Measurements from ENCODE around the gene RHOT2. TPM values are rescaled to one million over a fixed set of nuclear protein-coding genes. Genes with fewer than 3 reads are reported as not detected.
A peak's percentile ranks its signal among the peaks of the same experiment; 100 is the strongest.

Gene RHOT2
- total and polyA plus RNA-seq, 2 of the 8 experiments (the other 6 are each of a cell fraction or from before 2014, with no cell fraction given) = 149 to 194 TPM

DNA sequence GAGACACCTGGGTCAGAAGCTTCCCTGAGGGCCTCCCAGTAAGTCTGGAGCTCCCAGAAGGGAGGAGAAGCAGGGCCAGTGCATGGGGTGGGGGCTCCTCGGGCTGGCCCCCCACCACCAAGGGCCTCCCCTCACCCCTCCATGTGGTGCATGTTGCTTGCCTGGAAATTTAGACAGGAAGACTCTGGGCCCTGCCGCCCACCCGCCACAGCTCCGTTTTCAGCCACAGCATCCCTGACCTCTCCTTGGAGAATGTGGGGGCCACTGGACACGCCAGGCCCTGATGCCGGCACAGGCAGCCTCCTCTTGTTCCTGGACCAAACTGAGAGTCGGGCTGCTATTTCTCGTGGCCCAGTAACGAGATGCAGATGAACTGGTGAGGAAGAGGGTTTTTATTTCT, 29.1 kb upstream of the RHOT2 start:
- Histone ChIP-seq H2BK15ac (ENCODE audit: low read length) (0 out of 2 replicates have a peak overlapping the region, but pooled peaks have one; percentile 46), H4K5ac (ENCODE audit: insufficient read length, low read depth, low read length) (peak overlapping the region; percentile 29), H3K4me1 (replicated peaks in 1 of 4; ENCODE audit: control insufficient read depth in 3 of 4, insufficient read depth in 4 of 4, low read length in 3 of 4) (peaks cover 0 to 36% (median 24%) of the 10 kb centered on the region in 4 experiments; a peak in 6 of 7 replicates), H3K4me3 (ENCODE audit: extremely low read depth in 1 of 4, insufficient read depth in 2 of 4, low read depth in 3 of 4, low read length in 4 of 4) (no peak overlapping the region), H3K56ac (replicated peaks; ENCODE audit: insufficient read length, low read depth, low read length) (no peak overlapping the region), H4K8ac (ENCODE audit: extremely low read depth, insufficient read depth, low read length) (no peak overlapping the region; the same call in 1 of the 2 replicates), H3K79me1 (ENCODE audit: low read depth, low read length) (no peaks in the 10 kb centered on the region; the same call in 1 of the 2 replicates), H3K36me3 (ENCODE audit: control insufficient read depth in 2 of 4, insufficient read depth in 4 of 4, low read length in 3 of 4) (peaks cover 0 to 6% (median 2%) of the 10 kb centered on the region in 4 experiments; a peak in 2 of 8 replicates), H3K27me3 (replicated peaks in 1 of 4; ENCODE audit: control insufficient read depth in 3 of 4, extremely low read depth in 1 of 4, insufficient read depth in 3 of 4, low read length in 3 of 4) (peaks cover 0 to 5% (median 1%) of the 10 kb centered on the region in 4 experiments; a peak in 2 of 7 replicates), H3K14ac (ENCODE audit: insufficient read length) (no peak overlapping the region), H3K4me2 (ENCODE audit: insufficient read depth in 1 of 2, low read depth in 2 of 2, low read length in 2 of 2) (peak overlapping the region in 1 of 2 experiments; percentile 62; a peak in 1 of 4 replicates), H2AK5ac (ENCODE audit: low read depth, low read length) (no peak overlapping the region), H2BK12ac (ENCODE audit: low read depth, low read length) (no peak overlapping the region; the same call in 1 of the 2 replicates), H2BK20ac (ENCODE audit: low read length) (no peak overlapping the region), H4K91ac (replicated peaks; ENCODE audit: insufficient read length, low read length) (peak overlapping the region; percentile 22), H3K9ac (replicated peaks in 1 of 4; ENCODE audit: extremely low read depth in 1 of 4, low read depth in 3 of 4, low read length in 3 of 4) (no peak overlapping the region), H2AFZ (ENCODE audit: low read length) (no peak overlapping the region), H3K27ac (ENCODE audit: low read depth, low read length) (no peak overlapping the region), H2BK5ac (ENCODE audit: low read depth, low read length) (peak overlapping the region; percentile 30; the same call in 1 of the 2 replicates), H3K4ac (replicated peaks; ENCODE audit: insufficient read length, low read depth, low read length) (no peak overlapping the region), H3K23me2 (ENCODE audit: low read depth, low read length) (peaks cover 13% of the 10 kb centered on the region; the same call in 1 of the 2 replicates), H3K18ac (ENCODE audit: extremely low read depth, low read length) (peak overlapping the region; percentile 78), H3K23ac (ENCODE audit: insufficient read length) (no peak overlapping the region), H4K20me1 (replicated peaks in 1 of 2; ENCODE audit: control insufficient read depth in 1 of 2, insufficient read depth in 2 of 2, low read length in 2 of 2) (peaks cover 3 to 5% of the 10 kb centered on the region in 2 experiments), H2BK120ac (replicated peaks; ENCODE audit: low read depth, low read length) (no peak overlapping the region), H3K9me3 (ENCODE audit: insufficient read depth in 2 of 2, low read depth in 1 of 2, low read length in 1 of 2) (no peaks in the 10 kb centered on the region), H3K79me2 (ENCODE audit: control insufficient read depth in 1 of 2, insufficient read depth in 2 of 2, low read length in 2 of 2) (peaks cover 0 to 8% of the 10 kb centered on the region in 2 experiments; a peak in 1 of 4 replicates)
- DNase-seq (ENCODE audit: low read depth in 1 of 2, low spot score in 2 of 2) (no peak), FAIRE-seq (no peak)
- TF ChIP-seq, protein P1, sequence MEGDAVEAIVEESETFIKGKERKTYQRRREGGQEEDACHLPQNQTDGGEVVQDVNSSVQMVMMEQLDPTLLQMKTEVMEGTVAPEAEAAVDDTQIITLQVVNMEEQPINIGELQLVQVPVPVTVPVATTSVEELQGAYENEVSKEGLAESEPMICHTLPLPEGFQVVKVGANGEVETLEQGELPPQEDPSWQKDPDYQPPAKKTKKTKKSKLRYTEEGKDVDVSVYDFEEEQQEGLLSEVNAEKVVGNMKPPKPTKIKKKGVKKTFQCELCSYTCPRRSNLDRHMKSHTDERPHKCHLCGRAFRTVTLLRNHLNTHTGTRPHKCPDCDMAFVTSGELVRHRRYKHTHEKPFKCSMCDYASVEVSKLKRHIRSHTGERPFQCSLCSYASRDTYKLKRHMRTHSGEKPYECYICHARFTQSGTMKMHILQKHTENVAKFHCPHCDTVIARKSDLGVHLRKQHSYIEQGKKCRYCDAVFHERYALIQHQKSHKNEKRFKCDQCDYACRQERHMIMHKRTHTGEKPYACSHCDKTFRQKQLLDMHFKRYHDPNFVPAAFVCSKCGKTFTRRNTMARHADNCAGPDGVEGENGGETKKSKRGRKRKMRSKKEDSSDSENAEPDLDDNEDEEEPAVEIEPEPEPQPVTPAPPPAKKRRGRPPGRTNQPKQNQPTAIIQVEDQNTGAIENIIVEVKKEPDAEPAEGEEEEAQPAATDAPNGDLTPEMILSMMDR (IDR thresholded peaks at IDR 0.05; ENCODE audit: control extremely low read depth in 1 of 3, insufficient read depth in 1 of 3, low read depth in 1 of 3, low read length in 3 of 3) = no peak
- TF ChIP-seq TCF12 (IDR thresholded peaks at IDR 0.05; ENCODE audit: low read depth, low read length) = no peak
- no peak for TF ChIP-seq TEAD4 (IDR thresholded peaks at IDR 0.05; ENCODE audit: low read depth, low read length)
- ChIA-PET POLR2A (ENCODE audit: partially characterized antibody) (interaction anchor here (0.7 to 2.6 kb wide), 9 partner anchors 8 to 239 kb away, joined by 3 to 10 read pairs (median 4); partner anchors contain the start of genes RHBDL1, WDR90 and WFIKKN1), CTCF (ENCODE audit: partially characterized antibody) (interaction anchor here (0.7 to 1.8 kb wide), 5 partner anchors 9 to 118 kb away, joined by 3 to 24 read pairs (median 4); partner anchors contain the start of gene WDR90)
- WGBS, 2 experiments (ENCODE audit: extremely low coverage in 1 of 2, insufficient coverage in 1 of 2, insufficient read length in 1 of 2, insufficient replicate concordance in 2 of 2, low coverage in 1 of 2, low lambda C conversion rate in 2 of 2, missing lambda C conversion rate in 1 of 2) = 93% methylated on average over 9 of the region's 9 CpGs; no CpG with 5 or more reads in 1 of the 2 experiments

Measured in H1 (cell line).